HG02943 (cell line): Measurements from ENCODE around the gene ADGRL2.

Experiments used
- ATAC-seq: cut with Tn5 transposase; IDR thresholded peaks from one replicate; pipeline ENCODE4 v1.9.1; 2021; ENCODE audit warnings: mild to moderate bottlenecking, low read depth, moderate library complexity; ENCODE audit not compliant: unreplicated experiment

ADGRL2 gene

GRCh38 chr1:81800695-81801650 is at the start of gene ADGRL2:
Gene ADGRL2, plus strand, starts transcription at chr1:81800934. Its CDS starts 36,051 bp downstream, at chr1:81836985.
- peak; percentile 54 for ATAC-seq

DNA sequence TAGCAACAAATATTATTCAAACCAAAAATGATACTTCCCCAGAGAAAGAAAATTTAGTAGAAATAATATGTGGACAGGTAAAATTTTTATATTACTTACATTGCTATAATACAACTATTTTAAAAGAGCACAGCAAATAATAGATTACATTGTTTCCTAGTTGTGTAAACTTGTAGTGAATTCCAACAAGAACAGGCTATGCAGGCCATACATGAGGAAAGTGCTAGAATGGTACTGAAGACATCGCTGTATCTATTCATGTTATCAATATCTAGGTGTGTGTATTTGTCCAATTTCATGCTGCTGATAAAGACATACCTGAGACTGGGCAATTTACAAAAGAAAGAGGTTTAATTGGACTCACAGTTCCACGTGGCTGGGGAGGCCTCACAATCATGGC is 47.9 kb upstream of the ADGRL2 start:
- no peak for ATAC-seq

DNA sequence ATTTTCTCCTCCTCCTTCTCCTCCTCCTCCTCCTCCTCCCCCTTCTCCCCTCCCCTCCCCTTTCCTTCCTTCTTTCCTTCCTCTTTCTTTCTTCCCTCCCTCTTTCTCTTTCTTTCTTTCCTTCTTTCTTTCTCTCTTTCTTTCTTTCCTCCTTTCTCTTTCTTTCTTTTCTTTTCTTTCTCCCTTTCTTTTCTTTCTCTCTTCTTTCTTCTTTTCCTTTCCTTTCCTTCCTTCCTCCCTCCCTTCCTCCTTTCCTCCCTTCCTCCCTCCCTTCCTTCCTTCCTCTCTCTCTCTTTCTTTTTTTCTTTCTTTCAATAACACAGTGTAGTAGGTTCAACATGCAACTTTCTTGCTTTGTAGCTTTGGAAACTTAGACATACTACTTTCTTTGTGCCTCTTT is 46.3 kb upstream of the ADGRL2 start:
- no peak for ATAC-seq

DNA sequence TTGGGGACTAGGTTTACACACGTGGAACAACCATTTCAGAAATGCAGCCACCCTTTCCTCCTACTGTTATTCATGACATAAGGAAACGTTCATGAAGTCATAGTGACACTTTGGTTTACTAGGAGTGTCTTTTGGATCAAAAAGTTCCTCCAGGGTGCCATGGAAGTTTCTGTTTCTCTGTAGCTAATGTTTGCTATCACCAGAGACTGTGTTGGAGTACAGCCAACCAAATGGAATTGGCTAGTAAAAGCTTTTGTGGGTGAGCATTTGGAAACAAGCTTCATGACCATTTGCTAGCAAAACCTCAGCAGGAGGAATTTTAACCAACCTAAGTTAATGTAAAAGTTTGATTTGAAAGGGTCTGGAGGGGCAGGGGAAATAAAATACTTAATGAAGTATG is 43.9 kb upstream of the ADGRL2 start:
- ATAC-seq: no peak

- no peak for ATAC-seq
Observed at GRCh38 chr1:81757398-81758020, 43.2 kb upstream of the ADGRL2 start.

DNA sequence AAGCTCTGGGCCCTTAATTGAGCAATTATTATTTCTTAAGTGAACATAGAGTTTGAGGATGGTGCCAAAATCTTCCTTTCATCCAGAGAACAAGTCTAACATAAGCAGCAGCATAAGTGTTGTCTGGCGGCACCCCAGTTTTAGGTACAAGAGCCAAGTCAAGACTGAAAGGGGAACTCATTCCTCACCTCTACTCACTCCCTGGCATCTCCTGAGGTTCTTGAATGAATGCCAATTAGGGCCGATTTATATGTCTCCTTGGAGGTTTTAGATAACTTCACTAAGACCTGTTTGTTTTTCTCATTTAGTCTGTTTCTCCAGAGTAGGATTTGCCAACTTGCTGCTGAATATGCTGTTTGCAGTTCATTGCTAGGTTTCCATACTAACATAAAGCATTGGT is 42.6 kb upstream of the ADGRL2 start:
- no peak for ATAC-seq

GRCh38 chr1:81760477-81761097 is 40.1 kb upstream of the ADGRL2 start:
- ATAC-seq: no peak

- no peak for ATAC-seq
Observed at GRCh38 chr1:81775510-81775909, 25.2 kb upstream of the ADGRL2 start.

GRCh38 chr1:81780705-81781454 is 19.9 kb upstream of the ADGRL2 start:
- no peak for ATAC-seq

DNA sequence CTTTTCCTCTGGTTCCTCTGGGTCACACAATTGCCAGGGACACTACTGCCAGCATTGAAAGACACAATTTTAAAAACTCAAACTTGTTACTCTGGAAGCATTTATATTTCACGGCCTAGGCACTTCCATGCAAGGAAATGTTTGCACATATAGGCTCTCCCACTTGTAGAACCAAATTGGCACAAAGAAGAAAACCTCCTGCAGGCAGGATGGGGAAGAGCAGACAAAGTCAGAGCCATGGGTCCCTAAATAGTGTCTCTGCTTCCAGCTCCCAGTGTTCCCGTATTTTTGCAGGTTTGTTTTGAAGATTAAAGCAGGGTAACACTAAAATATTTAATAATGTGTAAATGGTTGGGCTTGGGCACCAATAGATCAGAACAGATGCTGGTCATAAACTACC is 19.0 kb upstream of the ADGRL2 start:
- ATAC-seq: no peak

DNA sequence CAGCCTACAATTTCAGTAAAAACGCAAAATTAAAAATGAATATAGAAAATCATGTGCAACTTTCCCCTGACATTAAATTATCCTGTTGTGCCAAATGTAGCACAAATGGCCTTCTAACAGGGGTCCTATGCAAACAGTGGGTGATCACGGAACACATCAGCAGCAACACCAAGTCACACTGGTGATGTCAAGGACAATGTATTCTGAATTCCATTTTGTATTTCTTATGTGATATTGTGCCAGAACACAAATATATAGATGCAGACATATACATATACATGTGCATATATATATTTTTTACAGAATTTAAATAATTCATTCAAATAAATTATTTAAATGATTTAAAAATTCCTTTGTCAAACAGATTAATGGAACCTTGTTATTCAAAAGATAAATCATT is 8.6 kb upstream of the ADGRL2 start:
- no peak for ATAC-seq

GRCh38 chr1:81797701-81798100 is 3.0 kb upstream of the ADGRL2 start:
- no peak for ATAC-seq

- ATAC-seq: no peak
Observed at GRCh38 chr1:81799939-81800694, 617 bp upstream of the ADGRL2 start.

- no peak for ATAC-seq
Observed at GRCh38 chr1:81801651-81802456, 1.1 kb downstream of the ADGRL2 start.

DNA sequence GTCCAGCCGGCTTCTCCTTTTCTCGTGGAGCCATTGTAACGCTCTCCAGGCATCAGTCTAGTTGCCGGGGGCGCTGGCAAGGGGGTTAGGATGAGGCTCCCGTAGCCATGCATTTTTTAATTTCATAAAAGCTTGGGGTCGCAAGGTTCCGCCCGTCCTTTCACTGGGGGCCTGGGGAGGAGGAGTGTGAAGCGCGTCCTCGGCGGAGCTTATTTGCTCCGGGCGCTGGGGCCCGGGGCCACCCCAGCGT is 1.6 kb downstream of the ADGRL2 start:
- ATAC-seq: no peak

DNA sequence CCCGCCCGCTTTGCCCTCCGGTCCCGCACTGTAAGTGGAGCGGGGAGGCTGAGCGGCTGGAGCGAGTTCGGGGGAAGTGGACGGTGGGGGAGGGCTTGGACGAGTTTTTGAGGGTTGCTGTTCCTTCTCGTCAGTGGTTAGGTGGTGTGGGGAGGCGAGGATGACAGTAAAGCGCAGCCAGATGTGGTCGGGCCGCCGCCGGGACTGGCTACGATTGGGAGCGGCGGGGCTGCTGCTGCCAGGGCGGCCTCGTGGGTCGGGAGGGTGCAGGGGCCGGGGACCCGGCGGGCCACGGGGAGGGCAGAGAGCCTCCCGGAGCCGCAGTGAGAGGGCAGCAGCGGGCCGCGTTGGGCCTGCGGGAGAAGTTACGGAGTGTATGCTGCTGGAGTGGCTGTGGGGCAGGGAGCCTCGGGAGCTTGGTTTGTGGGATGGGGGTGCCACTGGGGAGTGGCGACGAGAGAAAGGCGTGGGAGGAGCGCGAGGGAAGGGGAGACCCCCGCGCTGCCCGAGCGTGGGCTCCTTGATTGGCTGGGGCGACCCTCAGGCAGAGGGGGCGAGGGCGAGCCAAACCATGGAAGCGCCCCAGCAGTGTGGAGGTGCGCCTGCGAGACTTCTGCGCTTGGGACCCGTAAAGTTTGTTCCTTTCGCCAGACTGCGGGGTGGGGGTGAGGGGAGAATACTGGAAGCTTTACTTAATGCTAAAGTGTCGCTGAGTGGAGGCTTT is 2.1 kb downstream of the ADGRL2 start:
- ATAC-seq: no peak

DNA sequence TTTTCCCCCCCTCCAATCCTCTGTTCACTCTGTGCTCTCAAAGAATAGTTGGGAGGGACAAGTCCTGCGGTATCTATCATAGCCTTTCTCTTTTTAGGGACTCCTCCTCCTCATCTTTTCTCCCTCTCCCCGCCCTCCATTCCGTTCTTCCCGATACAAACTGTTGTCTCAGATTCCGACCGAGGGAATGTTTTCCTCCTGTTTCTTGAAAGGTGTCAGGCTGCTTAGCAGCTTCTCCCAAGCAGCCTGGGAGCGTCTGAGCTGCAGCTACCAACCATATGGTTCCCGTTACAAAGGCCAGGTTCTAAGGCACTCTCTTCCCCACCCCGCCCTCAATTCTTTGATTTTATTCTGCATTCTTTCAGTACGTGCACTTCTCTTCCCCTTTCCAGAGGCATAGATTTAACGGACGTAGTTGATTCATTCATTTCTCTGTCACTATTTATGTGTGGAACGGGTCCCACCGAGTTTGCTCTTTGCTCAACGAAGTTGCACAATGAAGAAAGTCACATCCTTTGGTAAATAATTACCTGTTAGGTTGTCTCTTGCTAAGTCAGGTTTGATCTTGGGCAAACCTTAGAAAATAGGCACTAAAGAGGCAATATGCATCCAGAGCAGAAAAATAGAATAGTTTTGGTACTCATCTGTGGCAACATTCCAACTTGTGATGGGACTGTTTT is 2.8 kb downstream of the ADGRL2 start:
- ATAC-seq: no peak

GRCh38 chr1:81804312-81804711 is 3.6 kb downstream of the ADGRL2 start:
- ATAC-seq: no peak
